Keratinocyte (primary cell): Measurements from ENCODE around the gene TBKBP1. TPM values are rescaled to one million over a fixed set of nuclear protein-coding genes. Genes with fewer than 3 reads are reported as not detected.

ENCODE experiments used
- DNase-seq: peaks from one replicate; pipeline ENCODE4 v3.0.0-alpha.2; 2011; ENCODE audit warnings: low read depth, missing footprints, low spot score
- FAIRE-seq: peaks from 2 replicates; lab custom pipeline; 2011; peaks lifted over from hg19 to GRCh38; lab: Jason Lieb, UNC
- H2AFZ ChIP-seq: 2 replicates; pipeline ENCODE4 v1.6.0; 2012; ENCODE audit warnings: low read length, control low read depth, inconsistent platforms; ENCODE audit not compliant: control insufficient read depth
- H3K27ac ChIP-seq: 2 replicates; pipeline ENCODE4 v1.5.1; 2011; ENCODE audit warnings: low read length; ENCODE audit not compliant: control insufficient read depth, insufficient read depth
- H3K27me3 ChIP-seq: 3 replicates; pipeline ENCODE4 v1.6.0; 2011; ENCODE audit warnings: low read length; ENCODE audit not compliant: control insufficient read depth, insufficient read depth; ENCODE audit errors: extremely low read depth
- H3K36me3 ChIP-seq, 2 experiments: 2 replicates in 1 of 2; 3 replicates in 1 of 2; pipeline ENCODE4 v1.5.1; 2011; ENCODE audit warnings: low read length in 2 of 2, mild to moderate bottlenecking in 1 of 2; ENCODE audit not compliant: control insufficient read depth in 2 of 2, insufficient read depth in 2 of 2; ENCODE audit errors: extremely low read depth in 1 of 2
- H3K4me1 ChIP-seq: 3 replicates; pipeline ENCODE4 v1.5.1; 2011; ENCODE audit warnings: low read length; ENCODE audit not compliant: control insufficient read depth, insufficient read depth; ENCODE audit errors: extremely low read depth
- H3K4me2 ChIP-seq: 3 replicates; pipeline ENCODE4 v1.6.0; 2011; ENCODE audit warnings: low read depth, low read length; ENCODE audit not compliant: control insufficient read depth, insufficient read depth; ENCODE audit errors: extremely low read depth
- H3K4me3 ChIP-seq, 3 experiments: fragments of 200-600 bp in 1 of 3; sonication (generic) in 1 of 3; 2 replicates in 2 of 3; 3 replicates in 1 of 3; pipeline ENCODE4 v1.5.1; 2011 to 2016; ENCODE audit warnings: low read length in 3 of 3, mild to moderate bottlenecking in 3 of 3, control low read depth in 2 of 3, inconsistent platforms in 1 of 3, low read depth in 1 of 3, mixed read lengths in 1 of 3, mixed run types in 1 of 3, moderate library complexity in 1 of 3; ENCODE audit not compliant: control insufficient read depth in 2 of 3, insufficient read depth in 2 of 3; ENCODE audit errors: extremely low read depth in 1 of 3
- H3K79me2 ChIP-seq: 2 replicates; pipeline ENCODE4 v1.6.0; 2012; ENCODE audit warnings: low read length; ENCODE audit not compliant: control insufficient read depth, insufficient read depth
- H3K9ac ChIP-seq: 3 replicates; pipeline ENCODE4 v1.6.0; 2011; ENCODE audit warnings: low read length; ENCODE audit not compliant: control insufficient read depth, insufficient read depth; ENCODE audit errors: extremely low read depth
- H3K9me1 ChIP-seq: 3 replicates; pipeline ENCODE4 v1.6.0; 2011; ENCODE audit warnings: low read length; ENCODE audit not compliant: control insufficient read depth, insufficient read depth; ENCODE audit errors: extremely low read depth
- H3K9me3 ChIP-seq: 2 replicates; pipeline ENCODE4 v1.5.1; 2012; ENCODE audit warnings: low read depth, low read length; ENCODE audit not compliant: control insufficient read depth
- H4K20me1 ChIP-seq: 3 replicates; pipeline ENCODE4 v1.6.0; 2011; ENCODE audit warnings: low read length; ENCODE audit not compliant: control insufficient read depth, insufficient read depth; ENCODE audit errors: extremely low read depth
- CTCF ChIP-seq, 3 experiments: IDR thresholded peaks in 1 of 3; conservative IDR thresholded peaks in 1 of 3; optimal IDR thresholded peaks in 1 of 3; 2 replicates in 2 of 3; 3 replicates in 1 of 3; pipeline versions ENCODE3 to v1.5.1; 2011; ENCODE audit warnings: low read length in 3 of 3, mild to moderate bottlenecking in 3 of 3, moderate library complexity in 2 of 3, control low read depth in 1 of 3, inconsistent platforms in 1 of 3; ENCODE audit not compliant: insufficient read depth in 2 of 3; ENCODE audit errors: extremely low read depth in 1 of 3
- EZH2 ChIP-seq: IDR thresholded peaks from one replicate; pipeline ENCODE4 v1.6.1; 2012; ENCODE audit warnings: inconsistent platforms, mild to moderate bottlenecking, low read length, moderate library complexity
- dilution Hi-C: fragments of 300-500 bp; cut with MboI; formaldehyde crosslinking; loops from one replicate; pipeline ENCODE4 v1.7.0; 2020; ENCODE audit warnings: low sequenced_read_pairs; ENCODE audit not compliant: extremely low pct_ligation_motif_present
- polyA plus RNA-seq, 5 experiments: library from polyadenylated mRNA; depleted of rRNA in 3 of 5; stranded (reverse) in 3 of 5; stranded (forward) in 1 of 5; unstranded in 1 of 5; fragments of >200 nt; gene quantifications; 1 replicate in 1 of 5; 2 replicates in 3 of 5; 3 replicates in 1 of 5; pipeline versions ENCODE4 v1.2.1 to v1.2.3, GENCODE V29; 2011 to 2012; ENCODE audit warnings: missing spikeins in 2 of 5, low read depth in 1 of 5, low replicate concordance in 1 of 5

TBKBP1 gene
- polyA plus RNA-seq, 1 donor (not counting 4 experiments of a cell fraction or from before 2014, with no cell fraction given), result 4.3 TPM

- peaks cover 27% of the 10 kb centered on the region for H3K27me3 ChIP-seq
- H3K27ac ChIP-seq, result no peak overlapping the region
- H3K9me1 ChIP-seq, result no peaks in the 10 kb centered on the region
- H4K20me1 ChIP-seq, result no peaks in the 10 kb centered on the region
- H2AFZ ChIP-seq, result no peak overlapping the region
- H3K4me3 ChIP-seq, result no peak overlapping the region
- FAIRE-seq (no peak), DNase-seq (no peak)
- dilution Hi-C loops, result no loop called here
- H3K79me2 ChIP-seq, result no peaks in the 10 kb centered on the region
- H3K9ac ChIP-seq, result no peak overlapping the region
- H3K9me3 ChIP-seq, result no peaks in the 10 kb centered on the region
- no peaks in the 10 kb centered on the region for H3K4me1 ChIP-seq
- H3K4me2 ChIP-seq, result no peak overlapping the region
- H3K36me3 ChIP-seq, result no peaks in the 10 kb centered on the region
- no peak for TF ChIP-seq EZH2
- no peak for TF ChIP-seq CTCF (optimal IDR thresholded peaks at IDR 0.05 in 1 of 3, IDR thresholded peaks at IDR 0.05 in 1 of 3, conservative IDR thresholded peaks at IDR 0.05 in 1 of 3; ENCODE audit: extremely low read depth in 1 of 3, insufficient read depth in 2 of 3, low read length in 3 of 3)
These were observed 33.7 kb downstream of the TBKBP1 start for GRCh38 chr17:47727704-47728036.

GRCh38 chr17:47728214-47728877 is 34.4 kb downstream of the TBKBP1 start:
- TF ChIP-seq EZH2, result no peak
- TF ChIP-seq CTCF (optimal IDR thresholded peaks at IDR 0.05 in 1 of 3, IDR thresholded peaks at IDR 0.05 in 1 of 3, conservative IDR thresholded peaks at IDR 0.05 in 1 of 3; ENCODE audit: extremely low read depth in 1 of 3, insufficient read depth in 2 of 3, low read length in 3 of 3), result no peak
- Histone ChIP-seq H3K4me1 (no peaks in the 10 kb centered on the region), H3K27ac (no peak overlapping the region), H3K36me3 (no peaks in the 10 kb centered on the region), H3K4me2 (no peak overlapping the region), H4K20me1 (no peaks in the 10 kb centered on the region), H3K9me3 (no peaks in the 10 kb centered on the region), H3K9ac (no peak overlapping the region), H3K27me3 (peaks cover 34% of the 10 kb centered on the region), H3K9me1 (no peaks in the 10 kb centered on the region), H3K79me2 (no peaks in the 10 kb centered on the region), H2AFZ (no peak overlapping the region), H3K4me3 (no peak overlapping the region)
- DNase-seq (no peak), FAIRE-seq (no peak)
- dilution Hi-C loops, result no loop called here
